ENCODE data around the gene MRGPRD. TPM values are rescaled to one million over a fixed set of nuclear protein-coding genes. Genes with fewer than 3 reads are reported as not detected.

MRGPRD gene
- total and polyA plus RNA-seq, 2 experiments from 2014 or later, result not detected

DNA sequence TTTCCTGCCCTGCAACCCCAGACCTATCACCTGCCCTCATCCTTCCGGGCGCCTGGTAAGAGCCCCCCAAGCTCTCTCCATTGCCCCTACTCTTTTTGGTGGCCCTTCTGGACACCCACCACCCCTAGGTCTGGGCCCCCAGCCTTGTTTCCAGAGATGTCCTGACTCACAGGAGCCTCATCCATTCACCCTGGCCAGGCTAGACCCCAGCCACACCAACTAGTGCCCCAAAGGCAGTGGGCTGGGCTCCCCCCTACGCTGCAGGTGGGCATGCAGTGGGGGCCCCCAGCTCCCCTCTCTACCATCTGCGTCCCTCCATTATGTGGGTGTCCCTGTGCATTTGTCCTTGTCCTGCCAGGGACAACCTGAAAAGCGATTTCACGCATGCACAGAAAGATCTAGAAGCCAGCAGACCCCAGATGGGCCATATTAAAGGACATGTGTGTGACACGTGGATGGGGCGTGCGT lies 30.9 kb upstream of the MRGPRD start:
- H3F3A ChIP-seq (replicated peaks; ENCODE audit: low read depth), result no peaks in the 10 kb centered on the region
- H3K79me2 ChIP-seq (replicated peaks; ENCODE audit: insufficient read depth), result no peaks in the 10 kb centered on the region
- H3K4me2 ChIP-seq, result peak overlapping the region; percentile 89; the same call in 1 of the 2 replicates
- peak overlapping the region; percentile 59; the same call in 1 of the 2 replicates for H2AFZ ChIP-seq
- H3K27ac ChIP-seq (ENCODE audit: low read depth), result no peak overlapping the region
- no peaks in the 10 kb centered on the region; the same call in 2 of the 3 replicates for H3K36me3 Mint-ChIP-seq (ENCODE audit: low read depth)
- H3K4me1 ChIP-seq (ENCODE audit: insufficient read depth), result peaks cover 37% of the 10 kb centered on the region
- peak overlapping the region; percentile 43 for H3K4me3 ChIP-seq
- peaks cover 32% of the 10 kb centered on the region for H3K4me1 Mint-ChIP-seq
- H3K27ac Mint-ChIP-seq, result no peak overlapping the region
- TF ChIP-seq NANOG (IDR thresholded peaks at IDR 0.05; ENCODE audit: borderline replicate concordance) (no peak), EZH2 (IDR thresholded peaks at IDR 0.05; ENCODE audit: low read depth, unreplicated experiment) (no peak), EZH2phosphoT487 (IDR thresholded peaks at IDR 0.05; ENCODE audit: unreplicated experiment) (no peak), JUNB (IDR thresholded peaks at IDR 0.05; ENCODE audit: unreplicated experiment) (no peak)
- TF ChIP-seq, protein P1, sequence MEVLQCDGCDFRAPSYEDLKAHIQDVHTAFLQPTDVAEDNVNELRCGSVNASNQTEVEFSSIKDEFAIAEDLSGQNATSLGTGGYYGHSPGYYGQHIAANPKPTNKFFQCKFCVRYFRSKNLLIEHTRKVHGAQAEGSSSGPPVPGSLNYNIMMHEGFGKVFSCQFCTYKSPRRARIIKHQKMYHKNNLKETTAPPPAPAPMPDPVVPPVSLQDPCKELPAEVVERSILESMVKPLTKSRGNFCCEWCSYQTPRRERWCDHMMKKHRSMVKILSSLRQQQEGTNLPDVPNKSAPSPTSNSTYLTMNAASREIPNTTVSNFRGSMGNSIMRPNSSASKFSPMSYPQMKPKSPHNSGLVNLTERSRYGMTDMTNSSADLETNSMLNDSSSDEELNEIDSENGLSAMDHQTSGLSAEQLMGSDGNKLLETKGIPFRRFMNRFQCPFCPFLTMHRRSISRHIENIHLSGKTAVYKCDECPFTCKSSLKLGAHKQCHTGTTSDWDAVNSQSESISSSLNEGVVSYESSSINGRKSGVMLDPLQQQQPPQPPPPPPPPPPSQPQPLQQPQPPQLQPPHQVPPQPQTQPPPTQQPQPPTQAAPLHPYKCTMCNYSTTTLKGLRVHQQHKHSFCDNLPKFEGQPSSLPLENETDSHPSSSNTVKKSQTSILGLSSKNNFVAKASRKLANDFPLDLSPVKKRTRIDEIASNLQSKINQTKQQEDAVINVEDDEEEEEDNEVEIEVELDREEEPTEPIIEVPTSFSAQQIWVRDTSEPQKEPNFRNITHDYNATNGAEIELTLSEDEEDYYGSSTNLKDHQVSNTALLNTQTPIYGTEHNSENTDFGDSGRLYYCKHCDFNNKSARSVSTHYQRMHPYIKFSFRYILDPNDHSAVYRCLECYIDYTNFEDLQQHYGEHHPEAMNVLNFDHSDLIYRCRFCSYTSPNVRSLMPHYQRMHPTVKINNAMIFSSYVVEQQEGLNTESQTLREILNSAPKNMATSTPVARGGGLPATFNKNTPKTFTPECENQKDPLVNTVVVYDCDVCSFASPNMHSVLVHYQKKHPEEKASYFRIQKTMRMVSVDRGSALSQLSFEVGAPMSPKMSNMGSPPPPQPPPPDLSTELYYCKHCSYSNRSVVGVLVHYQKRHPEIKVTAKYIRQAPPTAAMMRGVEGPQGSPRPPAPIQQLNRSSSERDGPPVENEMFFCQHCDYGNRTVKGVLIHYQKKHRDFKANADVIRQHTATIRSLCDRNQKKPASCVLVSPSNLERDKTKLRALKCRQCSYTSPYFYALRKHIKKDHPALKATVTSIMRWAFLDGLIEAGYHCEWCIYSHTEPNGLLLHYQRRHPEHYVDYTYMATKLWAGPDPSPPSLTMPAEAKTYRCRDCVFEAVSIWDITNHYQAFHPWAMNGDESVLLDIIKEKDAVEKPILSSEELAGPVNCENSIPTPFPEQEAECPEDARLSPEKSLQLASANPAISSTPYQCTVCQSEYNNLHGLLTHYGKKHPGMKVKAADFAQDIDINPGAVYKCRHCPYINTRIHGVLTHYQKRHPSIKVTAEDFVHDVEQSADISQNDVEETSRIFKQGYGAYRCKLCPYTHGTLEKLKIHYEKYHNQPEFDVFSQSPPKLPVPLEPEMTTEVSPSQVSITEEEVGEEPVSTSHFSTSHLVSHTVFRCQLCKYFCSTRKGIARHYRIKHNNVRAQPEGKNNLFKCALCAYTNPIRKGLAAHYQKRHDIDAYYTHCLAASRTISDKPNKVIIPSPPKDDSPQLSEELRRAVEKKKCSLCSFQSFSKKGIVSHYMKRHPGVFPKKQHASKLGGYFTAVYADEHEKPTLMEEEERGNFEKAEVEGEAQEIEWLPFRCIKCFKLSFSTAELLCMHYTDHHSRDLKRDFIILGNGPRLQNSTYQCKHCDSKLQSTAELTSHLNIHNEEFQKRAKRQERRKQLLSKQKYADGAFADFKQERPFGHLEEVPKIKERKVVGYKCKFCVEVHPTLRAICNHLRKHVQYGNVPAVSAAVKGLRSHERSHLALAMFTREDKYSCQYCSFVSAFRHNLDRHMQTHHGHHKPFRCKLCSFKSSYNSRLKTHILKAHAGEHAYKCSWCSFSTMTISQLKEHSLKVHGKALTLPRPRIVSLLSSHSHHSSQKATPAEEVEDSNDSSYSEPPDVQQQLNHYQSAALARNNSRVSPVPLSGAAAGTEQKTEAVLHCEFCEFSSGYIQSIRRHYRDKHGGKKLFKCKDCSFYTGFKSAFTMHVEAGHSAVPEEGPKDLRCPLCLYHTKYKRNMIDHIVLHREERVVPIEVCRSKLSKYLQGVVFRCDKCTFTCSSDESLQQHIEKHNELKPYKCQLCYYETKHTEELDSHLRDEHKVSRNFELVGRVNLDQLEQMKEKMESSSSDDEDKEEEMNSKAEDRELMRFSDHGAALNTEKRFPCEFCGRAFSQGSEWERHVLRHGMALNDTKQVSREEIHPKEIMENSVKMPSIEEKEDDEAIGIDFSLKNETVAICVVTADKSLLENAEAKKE (CRISPR knock-in tag; IDR thresholded peaks at IDR 0.05), result no peak
- H3K36me3 ChIP-seq (ENCODE audit: insufficient read depth), result no peaks in the 10 kb centered on the region
- H3K4me3 Mint-ChIP-seq, result peak overlapping the region; percentile 73
- no peaks in the 10 kb centered on the region for H3K9me2 ChIP-seq (ENCODE audit: insufficient read depth)
- H4K20me1 ChIP-seq (replicated peaks; ENCODE audit: insufficient read depth), result no peaks in the 10 kb centered on the region
- peaks cover under 1% of the 10 kb centered on the region; the same call in 1 of the 3 replicates for H3K9me3 Mint-ChIP-seq
- ATAC-seq (no peak), DNase-seq (ENCODE audit: low spot score) (no peak)
- H3K27me3 Mint-ChIP-seq (ENCODE audit: insufficient read depth, low read depth, poor library complexity), result peaks cover 29% of the 10 kb centered on the region
- no peaks in the 10 kb centered on the region; the same call in 1 of the 2 replicates for H3K27me3 ChIP-seq (ENCODE audit: insufficient read depth)

All from GM23338 (cell line).